Smooth muscle cell (in vitro differentiated cells): Measurements from ENCODE around the gene LINC00632. TPM values are rescaled to one million over a fixed set of nuclear protein-coding genes. Genes with fewer than 3 reads are reported as not detected.

Experiments
- DNase-seq: peaks from one replicate; lab custom pipeline; 2025; ENCODE audit not compliant: unreplicated experiment; lab: John Stamatoyannopoulos, UW
- H2AFZ ChIP-seq: fragments of 200-600 bp; sonication (generic); 2 replicates; pipeline ENCODE4 v1.6.0; 2016; ENCODE audit warnings: antibody characterized with exemption, low read depth, mild to moderate bottlenecking
- H3F3A ChIP-seq: fragments of 200-600 bp; sonication (generic); 2 replicates; pipeline ENCODE4 v1.6.0; 2017; ENCODE audit warnings: antibody characterized with exemption, low read depth
- H3K27ac ChIP-seq: fragments of 200-600 bp; sonication (generic); 2 replicates; pipeline ENCODE4 v1.5.1; 2016; ENCODE audit warnings: low read depth, mild to moderate bottlenecking
- H3K27me3 ChIP-seq: fragments of 200-600 bp; sonication (generic); 2 replicates; pipeline ENCODE4 v1.6.1; 2016; ENCODE audit warnings: low read depth, mild to moderate bottlenecking
- H3K36me3 ChIP-seq: fragments of 200-600 bp; sonication (generic); 2 replicates; pipeline ENCODE4 v1.5.1; 2016; ENCODE audit warnings: low read depth
- H3K4me1 ChIP-seq: fragments of 200-600 bp; sonication (generic); 2 replicates; pipeline ENCODE4 v1.5.1; 2016; ENCODE audit warnings: low read depth
- H3K4me2 ChIP-seq: fragments of 200-600 bp; sonication (generic); 2 replicates; pipeline ENCODE4 v1.6.0; 2016; ENCODE audit warnings: mild to moderate bottlenecking
- H3K4me3 ChIP-seq: fragments of 200-600 bp; sonication (generic); 2 replicates; pipeline ENCODE4 v1.5.1; 2016; ENCODE audit warnings: mild to moderate bottlenecking
- H3K79me2 ChIP-seq: fragments of 200-600 bp; sonication (generic); 2 replicates; pipeline ENCODE4 v1.6.0; 2016; ENCODE audit warnings: low read depth, mild to moderate bottlenecking
- H3K9ac ChIP-seq: fragments of 200-600 bp; sonication (generic); 2 replicates; pipeline ENCODE4 v1.6.0; 2016; ENCODE audit warnings: low read depth
- H3K9me3 ChIP-seq: fragments of 200-600 bp; sonication (generic); replicated peaks from 2 replicates; pipeline ENCODE4 v1.5.1; 2016; ENCODE audit warnings: low read depth
- H4K20me1 ChIP-seq: fragments of 200-600 bp; sonication (generic); 2 replicates; pipeline ENCODE4 v1.6.0; 2016; ENCODE audit warnings: low read depth
- CTCF ChIP-seq: fragments of 200-600 bp; sonication (generic); IDR thresholded peaks from 2 replicates; pipeline ENCODE4 v1.5.1; 2017; ENCODE audit warnings: borderline replicate concordance, mild to moderate bottlenecking, antibody characterized with exemption; ENCODE audit not compliant: insufficient read depth, poor library complexity, severe bottlenecking
- WGBS: methylation state at CpG from one replicate; pipeline ENCODE4 v1.1.7; 2016; ENCODE audit warnings: low lambda C conversion rate; 5-methylcytosine and 5-hydroxymethylcytosine counted together
- polyA plus RNA-seq: library from polyadenylated mRNA; unstranded; fragments of >200 nt; fragmentation: Nextera tagmentation; extraction: Ambion mirVana; gene quantifications from 2 replicates; pipeline ENCODE4 v1.2.1, GENCODE V29; 2016
- total RNA-seq: library from RNA; depleted of rRNA; stranded (reverse); fragments of >200 nt; gene quantifications from 2 replicates; pipeline ENCODE4 v1.2.3, GENCODE V29; 2014

LINC00632 gene
- total and polyA plus RNA-seq, 2 experiments from 2014 or later, result 109 to 770 TPM

GRCh38 chrX:140701480-140701879 lies 8.1 kb upstream of the LINC00632 start:
- 64% methylated on average over 9 of the region's 9 CpGs for WGBS
- no peaks in the 10 kb centered on the region for H3K27me3 ChIP-seq
- H4K20me1 ChIP-seq, result no peaks in the 10 kb centered on the region
- no peaks in the 10 kb centered on the region for H3K4me1 ChIP-seq
- peak overlapping the region; percentile 31 for H3K4me2 ChIP-seq
- no peak overlapping the region for H2AFZ ChIP-seq
- peak; percentile 43 for TF ChIP-seq CTCF
- peak overlapping the region; percentile 67 for H3K27ac ChIP-seq
- no peaks in the 10 kb centered on the region for H3K9me3 ChIP-seq
- no peak overlapping the region for H3K4me3 ChIP-seq
- no peak overlapping the region for H3K9ac ChIP-seq
- DNase-seq, result no peak
- H3F3A ChIP-seq, result no peaks in the 10 kb centered on the region
- H3K36me3 ChIP-seq, result no peaks in the 10 kb centered on the region
- H3K79me2 ChIP-seq, result no peaks in the 10 kb centered on the region

- no peak overlapping the region for H2AFZ ChIP-seq
- no peaks in the 10 kb centered on the region for H3K36me3 ChIP-seq
- peaks cover 15% of the 10 kb centered on the region for H3K79me2 ChIP-seq
- H4K20me1 ChIP-seq, result no peaks in the 10 kb centered on the region
- TF ChIP-seq CTCF, result no peak
- H3K27me3 ChIP-seq, result no peaks in the 10 kb centered on the region
- peaks cover 2% of the 10 kb centered on the region for H3F3A ChIP-seq
- H3K4me3 ChIP-seq, result peak overlapping the region; percentile 50
- H3K4me2 ChIP-seq, result peak overlapping the region; percentile 84
- peak overlapping the region; percentile 73 for H3K9ac ChIP-seq
- DNase-seq, result no peak
- peaks cover 5% of the 10 kb centered on the region for H3K4me1 ChIP-seq
- H3K27ac ChIP-seq, result peak overlapping the region; percentile 97
- WGBS, result 66% methylated on average over 6 of the region's 6 CpGs
- no peaks in the 10 kb centered on the region for H3K9me3 ChIP-seq
These were observed 1.2 kb downstream of the LINC00632 start for GRCh38 chrX:140710710-140711109.

GRCh38 chrX:140711894-140712293 lies 2.3 kb downstream of the LINC00632 start:
- WGBS, result 91% methylated on average over 4 of the region's 4 CpGs
- Histone ChIP-seq H3K36me3 (no peaks in the 10 kb centered on the region), H3K79me2 (peaks cover 15% of the 10 kb centered on the region), H3K4me1 (peaks cover 5% of the 10 kb centered on the region), H3K9ac (peak overlapping the region; percentile 84), H2AFZ (no peak overlapping the region), H3K4me3 (peak overlapping the region; percentile 50), H3F3A (peaks cover 2% of the 10 kb centered on the region), H3K27ac (peak overlapping the region; percentile 97), H3K27me3 (no peaks in the 10 kb centered on the region), H3K9me3 (no peaks in the 10 kb centered on the region), H3K4me2 (peak overlapping the region; percentile 84), H4K20me1 (no peaks in the 10 kb centered on the region)
- no peak for DNase-seq
- no peak for TF ChIP-seq CTCF

- Histone ChIP-seq H4K20me1 (no peaks in the 10 kb centered on the region), H3K27me3 (no peaks in the 10 kb centered on the region), H3K27ac (peak overlapping the region; percentile 97), H3F3A (peaks cover 2% of the 10 kb centered on the region), H2AFZ (no peak overlapping the region), H3K36me3 (no peaks in the 10 kb centered on the region), H3K4me2 (peak overlapping the region; percentile 84), H3K4me1 (peaks cover 5% of the 10 kb centered on the region), H3K4me3 (peak overlapping the region; percentile 35), H3K9me3 (no peaks in the 10 kb centered on the region), H3K9ac (peak overlapping the region; percentile 84), H3K79me2 (peaks cover 15% of the 10 kb centered on the region)
- 46% methylated on average over 16 of the region's 16 CpGs for WGBS
- peak; percentile 51 for DNase-seq
- TF ChIP-seq CTCF, result no peak
These were observed 3.0 kb downstream of the LINC00632 start for GRCh38 chrX:140712413-140713173.
